Measurements from ENCODE around the gene EPG5. TPM values are rescaled to one million over a fixed set of nuclear protein-coding genes. Genes with fewer than 3 reads are reported as not detected.

The EPG5 gene
- polyA plus RNA-seq, 1 donor from 2014 or later = 18.0 TPM

DNA sequence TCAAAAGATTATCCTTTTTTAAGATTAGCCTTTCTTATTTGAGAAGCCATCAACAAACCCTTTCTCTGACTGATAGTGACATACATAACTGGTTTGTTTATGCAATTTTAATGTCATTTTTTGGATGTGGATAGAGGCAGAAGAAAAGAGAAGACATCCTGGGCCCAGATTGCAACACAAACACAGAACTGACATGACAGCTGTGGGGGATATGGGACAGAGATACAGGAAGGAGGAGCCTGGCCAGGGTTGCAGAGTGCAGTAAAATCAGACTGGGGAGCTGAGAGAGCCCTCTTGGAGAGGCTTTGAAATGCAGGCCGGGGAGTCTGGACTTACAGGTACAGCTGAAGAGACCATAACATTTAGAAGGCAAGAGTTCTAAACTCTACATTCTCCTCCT lies 76.5 kb downstream of the EPG5 start:
- H3K9ac ChIP-seq (ENCODE audit: low read length) = no peak overlapping the region
- no peaks in the 10 kb centered on the region for H3F3A ChIP-seq (ENCODE audit: insufficient read depth, low read length, poor library complexity, severe bottlenecking)
- H3K9me3 ChIP-seq (ENCODE audit: low read length) = no peaks in the 10 kb centered on the region
- no peak overlapping the region for H3K4me2 ChIP-seq (ENCODE audit: low read length)
- no peak overlapping the region for H3K4me3 ChIP-seq (ENCODE audit: low read length)
- H3K27me3 ChIP-seq (ENCODE audit: insufficient read depth, low read depth, low read length) = no peaks in the 10 kb centered on the region
- H4K20me1 ChIP-seq (ENCODE audit: insufficient read depth) = no peaks in the 10 kb centered on the region
- H3K36me3 ChIP-seq (ENCODE audit: insufficient read depth, low read length) = peaks cover 8% of the 10 kb centered on the region
- no peaks in the 10 kb centered on the region for H3K9me2 ChIP-seq (ENCODE audit: insufficient read depth, low read length)
- H3K27ac ChIP-seq (ENCODE audit: low read length) = no peak overlapping the region
- no peaks in the 10 kb centered on the region for H3K79me2 ChIP-seq (replicated peaks; ENCODE audit: insufficient read depth, low read length)
- no peak overlapping the region for H2AFZ ChIP-seq (ENCODE audit: low read depth, low read length)
- TF ChIP-seq SMC3 (conservative IDR thresholded peaks at IDR 0.05; ENCODE audit: poor library complexity) (no peak), RAD21 (conservative IDR thresholded peaks at IDR 0.05) (no peak), MXI1 (conservative IDR thresholded peaks at IDR 0.05; ENCODE audit: poor library complexity, severe bottlenecking) (no peak), EP300 (conservative IDR thresholded peaks at IDR 0.05; ENCODE audit: poor library complexity, severe bottlenecking) (no peak)

DNA sequence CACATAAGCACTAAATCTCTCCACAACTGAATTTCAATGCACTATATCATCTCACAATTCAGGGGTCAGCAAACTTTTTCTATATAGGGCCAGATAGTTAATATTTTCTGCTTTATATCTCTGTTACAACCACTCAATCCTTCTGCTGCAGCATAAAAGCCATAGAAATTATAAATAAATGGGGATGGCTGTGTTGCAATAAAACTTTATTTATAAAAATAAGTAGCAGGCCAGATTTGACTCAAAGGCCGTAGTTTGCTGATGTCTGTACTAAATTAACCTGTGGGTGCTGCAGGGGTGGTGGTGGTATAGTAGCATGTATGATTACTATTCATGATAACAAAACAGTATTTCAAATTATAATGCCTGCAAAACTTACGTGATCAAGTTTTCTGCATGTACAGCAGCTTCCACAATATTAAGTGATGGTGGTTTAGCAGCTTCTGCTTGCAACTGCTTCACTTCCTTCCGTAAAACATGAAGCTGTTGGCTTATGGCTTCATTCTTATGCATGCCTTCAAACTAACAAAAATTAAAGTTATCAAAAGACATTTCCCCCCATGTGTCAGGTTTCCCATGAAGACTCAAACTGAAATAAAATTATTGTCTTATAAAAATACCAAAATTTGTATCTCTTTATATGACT lies 77.6 kb downstream of the EPG5 start:
- Histone ChIP-seq H4K20me1 (ENCODE audit: insufficient read depth) (no peaks in the 10 kb centered on the region), H2AFZ (ENCODE audit: low read depth, low read length) (no peak overlapping the region), H3K27me3 (ENCODE audit: insufficient read depth, low read depth, low read length) (no peaks in the 10 kb centered on the region), H3K79me2 (replicated peaks; ENCODE audit: insufficient read depth, low read length) (no peaks in the 10 kb centered on the region), H3F3A (ENCODE audit: insufficient read depth, low read length, poor library complexity, severe bottlenecking) (no peaks in the 10 kb centered on the region), H3K9ac (ENCODE audit: low read length) (no peak overlapping the region), H3K9me3 (ENCODE audit: low read length) (no peaks in the 10 kb centered on the region), H3K36me3 (ENCODE audit: insufficient read depth, low read length) (peaks cover 5% of the 10 kb centered on the region), H3K27ac (ENCODE audit: low read length) (no peak overlapping the region), H3K4me2 (ENCODE audit: low read length) (no peak overlapping the region), H3K9me2 (ENCODE audit: insufficient read depth, low read length) (no peaks in the 10 kb centered on the region), H3K4me3 (ENCODE audit: low read length) (no peak overlapping the region)
- TF ChIP-seq RAD21 (conservative IDR thresholded peaks at IDR 0.05) (no peak), SMC3 (conservative IDR thresholded peaks at IDR 0.05; ENCODE audit: poor library complexity) (no peak), TAF1 (IDR thresholded peaks at IDR 0.05; ENCODE audit: low read depth) (no peak), MXI1 (conservative IDR thresholded peaks at IDR 0.05; ENCODE audit: poor library complexity, severe bottlenecking) (no peak), EP300 (conservative IDR thresholded peaks at IDR 0.05; ENCODE audit: poor library complexity, severe bottlenecking) (no peak)
- TF ChIP-seq, protein P1, sequence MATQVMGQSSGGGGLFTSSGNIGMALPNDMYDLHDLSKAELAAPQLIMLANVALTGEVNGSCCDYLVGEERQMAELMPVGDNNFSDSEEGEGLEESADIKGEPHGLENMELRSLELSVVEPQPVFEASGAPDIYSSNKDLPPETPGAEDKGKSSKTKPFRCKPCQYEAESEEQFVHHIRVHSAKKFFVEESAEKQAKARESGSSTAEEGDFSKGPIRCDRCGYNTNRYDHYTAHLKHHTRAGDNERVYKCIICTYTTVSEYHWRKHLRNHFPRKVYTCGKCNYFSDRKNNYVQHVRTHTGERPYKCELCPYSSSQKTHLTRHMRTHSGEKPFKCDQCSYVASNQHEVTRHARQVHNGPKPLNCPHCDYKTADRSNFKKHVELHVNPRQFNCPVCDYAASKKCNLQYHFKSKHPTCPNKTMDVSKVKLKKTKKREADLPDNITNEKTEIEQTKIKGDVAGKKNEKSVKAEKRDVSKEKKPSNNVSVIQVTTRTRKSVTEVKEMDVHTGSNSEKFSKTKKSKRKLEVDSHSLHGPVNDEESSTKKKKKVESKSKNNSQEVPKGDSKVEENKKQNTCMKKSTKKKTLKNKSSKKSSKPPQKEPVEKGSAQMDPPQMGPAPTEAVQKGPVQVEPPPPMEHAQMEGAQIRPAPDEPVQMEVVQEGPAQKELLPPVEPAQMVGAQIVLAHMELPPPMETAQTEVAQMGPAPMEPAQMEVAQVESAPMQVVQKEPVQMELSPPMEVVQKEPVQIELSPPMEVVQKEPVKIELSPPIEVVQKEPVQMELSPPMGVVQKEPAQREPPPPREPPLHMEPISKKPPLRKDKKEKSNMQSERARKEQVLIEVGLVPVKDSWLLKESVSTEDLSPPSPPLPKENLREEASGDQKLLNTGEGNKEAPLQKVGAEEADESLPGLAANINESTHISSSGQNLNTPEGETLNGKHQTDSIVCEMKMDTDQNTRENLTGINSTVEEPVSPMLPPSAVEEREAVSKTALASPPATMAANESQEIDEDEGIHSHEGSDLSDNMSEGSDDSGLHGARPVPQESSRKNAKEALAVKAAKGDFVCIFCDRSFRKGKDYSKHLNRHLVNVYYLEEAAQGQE (IDR thresholded peaks at IDR 0.05; ENCODE audit: borderline replicate concordance) = no peak
- TF ChIP-seq, protein P2, sequence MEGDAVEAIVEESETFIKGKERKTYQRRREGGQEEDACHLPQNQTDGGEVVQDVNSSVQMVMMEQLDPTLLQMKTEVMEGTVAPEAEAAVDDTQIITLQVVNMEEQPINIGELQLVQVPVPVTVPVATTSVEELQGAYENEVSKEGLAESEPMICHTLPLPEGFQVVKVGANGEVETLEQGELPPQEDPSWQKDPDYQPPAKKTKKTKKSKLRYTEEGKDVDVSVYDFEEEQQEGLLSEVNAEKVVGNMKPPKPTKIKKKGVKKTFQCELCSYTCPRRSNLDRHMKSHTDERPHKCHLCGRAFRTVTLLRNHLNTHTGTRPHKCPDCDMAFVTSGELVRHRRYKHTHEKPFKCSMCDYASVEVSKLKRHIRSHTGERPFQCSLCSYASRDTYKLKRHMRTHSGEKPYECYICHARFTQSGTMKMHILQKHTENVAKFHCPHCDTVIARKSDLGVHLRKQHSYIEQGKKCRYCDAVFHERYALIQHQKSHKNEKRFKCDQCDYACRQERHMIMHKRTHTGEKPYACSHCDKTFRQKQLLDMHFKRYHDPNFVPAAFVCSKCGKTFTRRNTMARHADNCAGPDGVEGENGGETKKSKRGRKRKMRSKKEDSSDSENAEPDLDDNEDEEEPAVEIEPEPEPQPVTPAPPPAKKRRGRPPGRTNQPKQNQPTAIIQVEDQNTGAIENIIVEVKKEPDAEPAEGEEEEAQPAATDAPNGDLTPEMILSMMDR (IDR thresholded peaks at IDR 0.05; ENCODE audit: poor library complexity, severe bottlenecking) = no peak

DNA sequence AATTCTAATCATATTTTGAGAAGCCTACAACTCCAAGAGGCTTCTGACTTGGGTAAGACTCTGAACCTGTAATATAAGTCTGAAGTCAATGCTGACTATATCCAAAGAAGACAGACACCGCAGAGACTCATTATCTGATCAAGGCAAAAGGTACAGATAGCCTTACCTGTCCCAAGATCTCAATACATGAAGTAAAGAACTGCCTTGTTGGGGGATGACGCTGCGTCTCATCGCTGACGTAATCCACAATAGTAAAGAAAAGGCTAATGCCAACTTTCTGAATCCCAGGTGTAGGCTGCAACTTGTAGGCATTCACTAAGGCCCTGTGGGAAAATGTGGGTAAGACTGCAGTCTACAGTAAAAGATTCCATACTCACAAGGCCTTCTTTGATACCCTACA lies 79.5 kb downstream of the EPG5 start:
- H3K4me2 ChIP-seq (ENCODE audit: low read length) = no peak overlapping the region
- no peak overlapping the region for H3K27ac ChIP-seq (ENCODE audit: low read length)
- H3K27me3 ChIP-seq (ENCODE audit: insufficient read depth, low read depth, low read length) = no peaks in the 10 kb centered on the region
- peaks cover 5% of the 10 kb centered on the region for H3K36me3 ChIP-seq (ENCODE audit: insufficient read depth, low read length)
- H3K9ac ChIP-seq (ENCODE audit: low read length) = no peak overlapping the region
- H3K9me3 ChIP-seq (ENCODE audit: low read length) = no peaks in the 10 kb centered on the region
- no peaks in the 10 kb centered on the region for H4K20me1 ChIP-seq (ENCODE audit: insufficient read depth)
- no peak overlapping the region for H2AFZ ChIP-seq (ENCODE audit: low read depth, low read length)
- no peaks in the 10 kb centered on the region for H3K79me2 ChIP-seq (replicated peaks; ENCODE audit: insufficient read depth, low read length)
- H3K4me3 ChIP-seq (ENCODE audit: low read length) = no peak overlapping the region
- H3K9me2 ChIP-seq (ENCODE audit: insufficient read depth, low read length) = no peaks in the 10 kb centered on the region
- no peaks in the 10 kb centered on the region for H3F3A ChIP-seq (ENCODE audit: insufficient read depth, low read length, poor library complexity, severe bottlenecking)
- TF ChIP-seq POLR2AphosphoS5 (IDR thresholded peaks at IDR 0.05) = no peak
- no peak for TF ChIP-seq SMC3 (conservative IDR thresholded peaks at IDR 0.05; ENCODE audit: poor library complexity)
- no peak for TF ChIP-seq RAD21 (conservative IDR thresholded peaks at IDR 0.05)
